ENCODE data around the gene INSYN1.
"Not testable (repeated sequence)": the region's sequence is repeated elsewhere in the genome, so short reads cannot be mapped to it uniquely, and the experiment has no call there.

INSYN1 gene

GRCh38 chr15:73748730-73749129, 4.4 kb downstream of the INSYN1 start:
- no peak for DNase-seq (ENCODE audit: low read depth)

- DNase-seq (ENCODE audit: low read depth) = no peak
These were observed 5.1 kb downstream of the INSYN1 start for GRCh38 chr15:73747847-73748590.

- peak; percentile 76 for DNase-seq (ENCODE audit: low read depth)
These were observed 6.3 kb downstream of the INSYN1 start for GRCh38 chr15:73746883-73747282.

GRCh38 chr15:73746261-73746660, 6.9 kb downstream of the INSYN1 start:
- no peak for DNase-seq (ENCODE audit: low read depth)

GRCh38 chr15:73745073-73745472, 8.1 kb downstream of the INSYN1 start:
- DNase-seq (ENCODE audit: low read depth) = no peak

GRCh38 chr15:73744293-73744692, 8.9 kb downstream of the INSYN1 start:
- DNase-seq (ENCODE audit: low read depth) = no peak

- DNase-seq (ENCODE audit: low read depth) = peak; percentile 29
These were observed 11.8 kb downstream of the INSYN1 start for GRCh38 chr15:73741321-73741836.

- DNase-seq (ENCODE audit: low read depth) = no peak
These were observed 12.8 kb downstream of the INSYN1 start for GRCh38 chr15:73740152-73741048.

- DNase-seq (ENCODE audit: low read depth) = no peak
These were observed 15.6 kb downstream of the INSYN1 start for GRCh38 chr15:73737535-73737934.

- DNase-seq (ENCODE audit: low read depth) = no peak
These were observed 20.2 kb downstream of the INSYN1 start for GRCh38 chr15:73732930-73733329.

GRCh38 chr15:73732051-73732450, 21.1 kb downstream of the INSYN1 start:
- DNase-seq (ENCODE audit: low read depth) = not testable (repeated sequence)

GRCh38 chr15:73727330-73727976, 25.7 kb downstream of the INSYN1 start:
- DNase-seq (ENCODE audit: low read depth) = peak; percentile 83

GRCh38 chr15:73724212-73724611, 28.9 kb downstream of the INSYN1 start:
- DNase-seq (ENCODE audit: low read depth) = peak; percentile 23

- DNase-seq (ENCODE audit: low read depth) = no peak
These were observed 30.0 kb downstream of the INSYN1 start for GRCh38 chr15:73723191-73723590.

GRCh38 chr15:73722425-73722824, 30.7 kb downstream of the INSYN1 start:
- DNase-seq (ENCODE audit: low read depth) = no peak

GRCh38 chr15:73718694-73719093, 34.5 kb downstream of the INSYN1 start:
- DNase-seq (ENCODE audit: low read depth) = no peak

GRCh38 chr15:73717802-73718201, 35.3 kb downstream of the INSYN1 start:
- DNase-seq (ENCODE audit: low read depth) = no peak

- DNase-seq (ENCODE audit: low read depth) = peak; percentile 27
These were observed 35.9 kb downstream of the INSYN1 start for GRCh38 chr15:73717206-73717605.

- DNase-seq (ENCODE audit: low read depth) = no peak
These were observed 36.7 kb downstream of the INSYN1 start for GRCh38 chr15:73716417-73716816.

GRCh38 chr15:73715417-73715816, 37.7 kb downstream of the INSYN1 start:
- no peak for DNase-seq (ENCODE audit: low read depth)

- DNase-seq (ENCODE audit: low read depth) = no peak
These were observed 38.4 kb downstream of the INSYN1 start for GRCh38 chr15:73714695-73715301.

- no peak for DNase-seq (ENCODE audit: low read depth)
These were observed 41.0 kb downstream of the INSYN1 start for GRCh38 chr15:73712107-73712506.
